AML-193 (cell line): ENCODE measurements around the gene LCT.
A peak's percentile ranks its signal among the peaks of the same experiment; 100 is the strongest.

Experiments used
- DNase-seq, 2 experiments: peaks; one replicate each; lab custom pipeline; 2025; lab: John Stamatoyannopoulos, UW

LCT gene

DNA sequence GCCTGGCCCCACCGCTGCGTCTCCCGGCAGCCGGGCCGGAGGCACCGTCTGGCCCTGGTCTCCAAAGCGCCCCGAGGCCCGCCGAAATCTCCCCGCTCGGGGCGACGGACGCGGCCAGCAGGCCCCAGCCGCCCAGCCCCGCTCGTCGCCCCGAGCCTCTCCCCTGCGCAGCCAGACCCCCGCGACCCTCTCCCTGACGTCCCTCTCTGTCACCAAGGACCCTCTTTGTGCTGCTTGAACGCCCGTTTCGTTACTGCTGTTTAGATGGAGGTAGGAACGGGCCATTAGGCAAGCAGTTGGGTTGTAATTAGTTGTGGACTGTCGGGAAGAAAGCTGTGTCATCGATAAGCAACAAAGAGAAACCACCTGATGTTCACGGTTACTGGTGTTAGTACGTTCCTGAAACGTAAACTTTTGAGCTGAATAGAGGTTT, 94.6 kb downstream of the LCT start:
- peak; percentile 33 to 46 for DNase-seq

GRCh38 chr2:135741395-135742324, 95.3 kb downstream of the LCT start, which contains the start of gene UBXN4:
TSS of gene UBXN4 (plus strand) at chr2:135741855. CDS start at chr2:135741930, 75 bp downstream.
- peak; percentile 95 to 97 for DNase-seq

DNA sequence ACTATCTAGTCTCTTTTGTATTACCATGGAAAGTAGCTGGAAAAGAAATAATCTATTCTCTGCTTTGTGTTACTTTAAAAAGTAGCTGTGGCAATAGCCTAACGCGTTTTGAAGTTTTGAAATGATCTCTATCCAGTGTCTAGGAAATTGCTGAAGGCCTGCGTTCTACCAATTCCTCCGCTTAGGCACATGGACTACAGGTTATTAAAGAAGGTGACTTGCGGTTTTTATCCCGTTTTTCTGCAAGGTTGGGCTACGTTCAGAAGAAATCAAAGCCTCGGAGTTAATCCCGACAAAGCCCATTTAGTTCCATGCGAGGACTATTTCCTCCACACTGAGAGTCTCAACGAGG, 96.0 kb downstream of the LCT start:
- DNase-seq = no peak

DNA sequence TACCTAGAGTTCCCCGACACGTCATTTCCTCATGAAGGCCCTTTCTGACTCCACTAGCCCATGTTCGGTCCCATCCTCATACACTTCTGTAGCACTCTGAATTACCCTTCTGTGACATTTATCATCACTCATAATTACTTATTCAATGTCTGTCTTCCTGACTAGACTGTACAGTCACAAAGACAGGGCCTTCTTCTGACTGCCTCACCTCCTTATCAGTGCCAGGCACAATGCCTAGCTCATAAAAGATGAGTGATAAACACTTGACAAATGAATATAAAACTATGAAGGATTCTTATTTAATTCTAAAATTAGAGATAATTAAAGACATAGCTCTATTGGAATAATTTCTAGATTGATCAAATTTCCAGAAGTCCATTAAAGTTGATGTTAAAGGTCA, 96.8 kb downstream of the LCT start:
- no peak for DNase-seq
